ENCODE results near the gene CDK5RAP2.

The CDK5RAP2 gene

GRCh38 chr9:120603010-120603409 is 23.0 kb upstream of the CDK5RAP2 start:
- H2BK12ac ChIP-seq (ENCODE audit: low read length) = no peak overlapping the region
- peaks cover 5 to 37% of the 10 kb centered on the region in 2 donors for H3K36me3 ChIP-seq (replicated peaks in 1 of 2; ENCODE audit: control insufficient read depth in 2 of 2, insufficient read depth in 2 of 2, low read length in 2 of 2)
- no peak overlapping the region for H3K4me3 ChIP-seq (ENCODE audit: low read length in 2 of 2)
- no peak overlapping the region for H3K4me2 ChIP-seq (ENCODE audit: insufficient read depth, low read length, poor library complexity, severe bottlenecking)
- no peak for DNase-seq (ENCODE audit: low spot score)
- no peak overlapping the region for H2AFZ ChIP-seq (ENCODE audit: low read length)
- no peaks in the 10 kb centered on the region for H3K9me3 ChIP-seq (replicated peaks in 1 of 2; ENCODE audit: control insufficient read depth in 2 of 2, insufficient read depth in 1 of 2, low read depth in 1 of 2, low read length in 2 of 2)
- H3K4ac ChIP-seq (ENCODE audit: low read length) = no peak overlapping the region
- no peak overlapping the region for H3K18ac ChIP-seq (ENCODE audit: low read length)
- no peak overlapping the region for H3K23ac ChIP-seq (ENCODE audit: low read depth, low read length, poor library complexity)
- no peak overlapping the region for H3K14ac ChIP-seq (ENCODE audit: low read length)
- no peak overlapping the region for H4K8ac ChIP-seq (ENCODE audit: low read depth, low read length)
- no peak overlapping the region for H4K91ac ChIP-seq (ENCODE audit: low read depth, low read length, poor library complexity)
- peaks cover 0 to 2% of the 10 kb centered on the region in 2 donors for H3K4me1 ChIP-seq (ENCODE audit: control insufficient read depth in 2 of 2, insufficient read depth in 1 of 2, low read depth in 1 of 2, low read length in 2 of 2)
- no CpG with 5 or more reads among the region's 1 CpG for WGBS, 2 donors (ENCODE audit: extremely low coverage in 2 of 2, insufficient read length in 2 of 2, insufficient replicate concordance in 1 of 2)
- no peaks in the 10 kb centered on the region for H3K79me1 ChIP-seq (ENCODE audit: low read depth, low read length)
- H2BK5ac ChIP-seq (ENCODE audit: low read length) = no peak overlapping the region
- no peak overlapping the region for H3K27ac ChIP-seq (replicated peaks; ENCODE audit: low read length)
- no peaks in the 10 kb centered on the region for H3K27me3 ChIP-seq (ENCODE audit: control insufficient read depth in 3 of 3, insufficient read depth in 3 of 3, low read depth in 1 of 3, low read length in 3 of 3)
- H2AK5ac ChIP-seq (ENCODE audit: low read depth, low read length) = no peak overlapping the region
- no peak overlapping the region for H2BK15ac ChIP-seq (ENCODE audit: low read length)
- H3K9ac ChIP-seq (ENCODE audit: low read depth, low read length, poor library complexity) = no peak overlapping the region
- no peak overlapping the region for H2BK120ac ChIP-seq (ENCODE audit: low read depth, low read length)

- no peak overlapping the region for H4K8ac ChIP-seq (ENCODE audit: low read depth, low read length)
- H3K4me1 ChIP-seq (ENCODE audit: control insufficient read depth in 2 of 2, insufficient read depth in 1 of 2, low read depth in 1 of 2, low read length in 2 of 2) = peaks cover 0 to 2% of the 10 kb centered on the region in 2 donors
- no peak overlapping the region for H3K4me2 ChIP-seq (ENCODE audit: insufficient read depth, low read length, poor library complexity, severe bottlenecking)
- no peaks in the 10 kb centered on the region for H3K36me3 ChIP-seq (replicated peaks in 1 of 2; ENCODE audit: control insufficient read depth in 2 of 2, insufficient read depth in 2 of 2, low read length in 2 of 2)
- no peak for DNase-seq (ENCODE audit: low spot score)
- H3K9ac ChIP-seq (ENCODE audit: low read depth, low read length, poor library complexity) = no peak overlapping the region
- H3K14ac ChIP-seq (ENCODE audit: low read length) = no peak overlapping the region
- H2BK15ac ChIP-seq (ENCODE audit: low read length) = no peak overlapping the region
- no peak overlapping the region for H3K27ac ChIP-seq (replicated peaks; ENCODE audit: low read length)
- no peak overlapping the region for H2AFZ ChIP-seq (ENCODE audit: low read length)
- H4K91ac ChIP-seq (ENCODE audit: low read depth, low read length, poor library complexity) = no peak overlapping the region
- no peaks in the 10 kb centered on the region for H3K27me3 ChIP-seq (ENCODE audit: control insufficient read depth in 3 of 3, insufficient read depth in 3 of 3, low read depth in 1 of 3, low read length in 3 of 3)
- no peak overlapping the region for H2BK5ac ChIP-seq (ENCODE audit: low read length)
- no CpG with 5 or more reads among the region's 2 CpGs for WGBS, 2 donors (ENCODE audit: extremely low coverage in 2 of 2, insufficient read length in 2 of 2, insufficient replicate concordance in 1 of 2)
- no peaks in the 10 kb centered on the region for H3K9me3 ChIP-seq (replicated peaks in 1 of 2; ENCODE audit: control insufficient read depth in 2 of 2, insufficient read depth in 1 of 2, low read depth in 1 of 2, low read length in 2 of 2)
- H3K18ac ChIP-seq (ENCODE audit: low read length) = no peak overlapping the region
- H2BK120ac ChIP-seq (ENCODE audit: low read depth, low read length) = no peak overlapping the region
- no peak overlapping the region for H2BK12ac ChIP-seq (ENCODE audit: low read length)
- no peak overlapping the region for H3K23ac ChIP-seq (ENCODE audit: low read depth, low read length, poor library complexity)
- H3K4me3 ChIP-seq (ENCODE audit: low read length in 2 of 2) = no peak overlapping the region
- no peak overlapping the region for H2AK5ac ChIP-seq (ENCODE audit: low read depth, low read length)
- no peaks in the 10 kb centered on the region for H3K79me1 ChIP-seq (ENCODE audit: low read depth, low read length)
- no peak overlapping the region for H3K4ac ChIP-seq (ENCODE audit: low read length)
Observed at GRCh38 chr9:120593955-120594277, 13.9 kb upstream of the CDK5RAP2 start.

- Histone ChIP-seq H3K4ac (ENCODE audit: low read length) (no peak overlapping the region), H3K9ac (ENCODE audit: low read depth, low read length, poor library complexity) (no peak overlapping the region), H3K79me1 (ENCODE audit: low read depth, low read length) (no peaks in the 10 kb centered on the region), H3K27ac (replicated peaks; ENCODE audit: low read length) (no peak overlapping the region), H3K27me3 (ENCODE audit: control insufficient read depth in 3 of 3, insufficient read depth in 3 of 3, low read depth in 1 of 3, low read length in 3 of 3) (no peaks in the 10 kb centered on the region), H3K14ac (ENCODE audit: low read length) (no peak overlapping the region), H3K9me3 (replicated peaks in 1 of 2; ENCODE audit: control insufficient read depth in 2 of 2, insufficient read depth in 1 of 2, low read depth in 1 of 2, low read length in 2 of 2) (no peaks in the 10 kb centered on the region), H3K4me1 (ENCODE audit: control insufficient read depth in 2 of 2, insufficient read depth in 1 of 2, low read depth in 1 of 2, low read length in 2 of 2) (peaks cover 0 to 2% of the 10 kb centered on the region in 2 donors), H2BK12ac (ENCODE audit: low read length) (no peak overlapping the region), H2BK120ac (ENCODE audit: low read depth, low read length) (no peak overlapping the region), H3K23ac (ENCODE audit: low read depth, low read length, poor library complexity) (no peak overlapping the region), H4K91ac (ENCODE audit: low read depth, low read length, poor library complexity) (no peak overlapping the region), H3K18ac (ENCODE audit: low read length) (no peak overlapping the region), H2BK15ac (ENCODE audit: low read length) (no peak overlapping the region), H3K4me3 (ENCODE audit: low read length in 2 of 2) (no peak overlapping the region), H2AK5ac (ENCODE audit: low read depth, low read length) (no peak overlapping the region), H2AFZ (ENCODE audit: low read length) (no peak overlapping the region), H3K36me3 (replicated peaks in 1 of 2; ENCODE audit: control insufficient read depth in 2 of 2, insufficient read depth in 2 of 2, low read length in 2 of 2) (no peaks in the 10 kb centered on the region), H4K8ac (ENCODE audit: low read depth, low read length) (no peak overlapping the region), H2BK5ac (ENCODE audit: low read length) (no peak overlapping the region), H3K4me2 (ENCODE audit: insufficient read depth, low read length, poor library complexity, severe bottlenecking) (no peak overlapping the region)
- no CpG with 5 or more reads among the region's 5 CpGs for WGBS, 2 donors (ENCODE audit: extremely low coverage in 2 of 2, insufficient read length in 2 of 2, insufficient replicate concordance in 1 of 2)
- no peak for DNase-seq (ENCODE audit: low spot score)
Observed at GRCh38 chr9:120593250-120593954, 13.4 kb upstream of the CDK5RAP2 start.

GRCh38 chr9:120592210-120592609 is 12.2 kb upstream of the CDK5RAP2 start:
- Histone ChIP-seq H3K18ac (ENCODE audit: low read length) (no peak overlapping the region), H3K4me3 (ENCODE audit: low read length in 2 of 2) (no peak overlapping the region), H3K9me3 (replicated peaks in 1 of 2; ENCODE audit: control insufficient read depth in 2 of 2, insufficient read depth in 1 of 2, low read depth in 1 of 2, low read length in 2 of 2) (no peaks in the 10 kb centered on the region), H4K91ac (ENCODE audit: low read depth, low read length, poor library complexity) (no peak overlapping the region), H3K4me2 (ENCODE audit: insufficient read depth, low read length, poor library complexity, severe bottlenecking) (no peak overlapping the region), H3K9ac (ENCODE audit: low read depth, low read length, poor library complexity) (no peak overlapping the region), H3K4ac (ENCODE audit: low read length) (no peak overlapping the region), H3K27ac (replicated peaks; ENCODE audit: low read length) (no peak overlapping the region), H4K8ac (ENCODE audit: low read depth, low read length) (no peak overlapping the region), H3K79me1 (ENCODE audit: low read depth, low read length) (no peaks in the 10 kb centered on the region), H3K23ac (ENCODE audit: low read depth, low read length, poor library complexity) (no peak overlapping the region), H2BK5ac (ENCODE audit: low read length) (no peak overlapping the region), H2BK15ac (ENCODE audit: low read length) (no peak overlapping the region), H3K14ac (ENCODE audit: low read length) (no peak overlapping the region), H2BK120ac (ENCODE audit: low read depth, low read length) (no peak overlapping the region), H2AFZ (ENCODE audit: low read length) (no peak overlapping the region), H3K27me3 (ENCODE audit: control insufficient read depth in 3 of 3, insufficient read depth in 3 of 3, low read depth in 1 of 3, low read length in 3 of 3) (no peaks in the 10 kb centered on the region), H3K36me3 (replicated peaks in 1 of 2; ENCODE audit: control insufficient read depth in 2 of 2, insufficient read depth in 2 of 2, low read length in 2 of 2) (no peaks in the 10 kb centered on the region), H2AK5ac (ENCODE audit: low read depth, low read length) (no peak overlapping the region), H2BK12ac (ENCODE audit: low read length) (no peak overlapping the region), H3K4me1 (ENCODE audit: control insufficient read depth in 2 of 2, insufficient read depth in 1 of 2, low read depth in 1 of 2, low read length in 2 of 2) (peaks cover 0 to 4% of the 10 kb centered on the region in 2 donors)
- DNase-seq (ENCODE audit: low spot score) = no peak
- no CpG with 5 or more reads among the region's 8 CpGs for WGBS, 2 donors (ENCODE audit: extremely low coverage in 2 of 2, insufficient read length in 2 of 2, insufficient replicate concordance in 1 of 2)
